Spleen (tissue), 11 donors: ENCODE data around the gene IGF2R. TPM values are rescaled to one million over a fixed set of nuclear protein-coding genes. Genes with fewer than 3 reads are reported as not detected.

Source experiments
- DNase-seq: peaks from one replicate; pipeline ENCODE4 v3.0.0-alpha.2; 2020
- H3K27ac ChIP-seq, 8 donors: fragments of 200-600 bp; sonication (generic) in 7 of 8; 1 replicate in 4 of 8; 2 replicates in 4 of 8; pipeline versions ENCODE4 v1.5.0 to v1.8.0; 2016 to 2021; ENCODE audit warnings: inconsistent platforms in 4 of 8, mild to moderate bottlenecking in 4 of 8, moderate library complexity in 1 of 8
- H3K27me3 ChIP-seq, 7 donors: fragments of 200-600 bp; sonication (generic) in 6 of 7; replicated peaks in 1 of 7; 1 replicate in 4 of 7; 2 replicates in 3 of 7; pipeline versions ENCODE4 v1.5.0 to v1.8.0; 2016 to 2021; ENCODE audit warnings: inconsistent platforms in 3 of 7, mild to moderate bottlenecking in 1 of 7
- H3K36me3 ChIP-seq, 6 donors: fragments of 200-600 bp; sonication (generic) in 5 of 6; 1 replicate in 4 of 6; 2 replicates in 2 of 6; pipeline versions ENCODE4 v1.5.0 to v1.8.0; 2016 to 2021; ENCODE audit warnings: inconsistent platforms in 2 of 6
- H3K4me1 ChIP-seq, 6 donors: fragments of 200-600 bp; sonication (generic) in 5 of 6; 1 replicate in 3 of 6; 2 replicates in 3 of 6; pipeline versions ENCODE4 v1.5.0 to v1.8.0; 2016 to 2021; ENCODE audit warnings: inconsistent platforms in 3 of 6
- H3K4me3 ChIP-seq, 8 donors: fragments of 200-600 bp; sonication (generic) in 7 of 8; 1 replicate in 4 of 8; 2 replicates in 4 of 8; pipeline versions ENCODE4 v1.5.0 to v1.8.0; 2016 to 2021; ENCODE audit warnings: inconsistent platforms in 4 of 8, mild to moderate bottlenecking in 4 of 8, moderate library complexity in 2 of 8
- H3K9me3 ChIP-seq, 8 donors: fragments of 200-600 bp; sonication (generic) in 7 of 8; 1 replicate in 4 of 8; 2 replicates in 4 of 8; pipeline versions ENCODE4 v1.5.0 to v1.8.0; 2016 to 2021; ENCODE audit warnings: inconsistent platforms in 4 of 8
- CTCF ChIP-seq, 11 experiments: fragments of 200-600 bp in 7 of 11; fragments of 450-650 bp in 4 of 11; sonication (generic) in 4 of 11; IDR thresholded peaks in 8 of 11; conservative IDR thresholded peaks in 3 of 11; 1 replicate in 7 of 11; 2 replicates in 4 of 11; pipeline versions ENCODE4 v1.4.0 to v1.8.0; 2016 to 2021; ENCODE audit warnings: antibody characterized with exemption in 11 of 11, inconsistent platforms in 4 of 11, mild to moderate bottlenecking in 1 of 11
- POLR2A ChIP-seq, 3 donors: fragments of 450-650 bp; IDR thresholded peaks; one replicate each; pipeline ENCODE4 v1.5.1; 2017; ENCODE audit warnings: antibody characterized with exemption in 3 of 3, mild to moderate bottlenecking in 1 of 3
- POLR2AphosphoS5 ChIP-seq, 3 donors: sonication (generic); formaldehyde crosslinking; IDR thresholded peaks; one replicate each; pipeline ENCODE4 v1.5.1; 2017; ENCODE audit warnings: antibody characterized with exemption in 3 of 3
- WGBS, 5 donors: extraction: QIAGEN DNeasy Blood & Tissue Kit in 3 of 5; methylation state at CpG; one replicate each; pipeline versions ENCODE4 v1.1.5 to v1.1.7; 2013 to 2018; 5-methylcytosine and 5-hydroxymethylcytosine counted together
- intact Hi-C: fragments of 100-400 bp; cut with DNase I; formaldehyde crosslinking; loops from one replicate; pipeline ENCODE4 v1.15.0; 2023; ENCODE audit warnings: low total_unique reads
- polyA plus RNA-seq, 3 donors: library from polyadenylated mRNA; stranded (reverse); fragments of 200-250 nt; gene quantifications; one replicate each; pipeline ENCODE4 v1.2.1, GENCODE V29; 2013
- total RNA-seq, 7 donors: library from RNA; depleted of rRNA in 3 of 7; stranded (reverse); fragments of >200 nt in 3 of 7; fragmentation: NEBNext Ultra II Directional in 4 of 7; extraction: Animal tissue kit (Norgen Biotek cat#: 25700) in 4 of 7; gene quantifications; one replicate each; pipeline versions ENCODE4 v1.1.0 to v1.2.1, GENCODE V29; 2016 to 2021
- donor health status: healthy with polysubstance abuse.
- donor health status: DM: no; HTN: no; CAD: no; lungs with moderate emphysema.
- donor health status: DM: no; HTN: no; CAD: no.
- donor health status: Bipolar disorder and iron deficiency.
- donor health status: healthy.
- donor health status: DM: no; HTN: no; CAD: no.
- donor health status: DM: yes; HTN: yes; CAD: no.

IGF2R gene
- total and polyA plus RNA-seq, 10 donors = 6.9 to 193 (median 159) TPM

GRCh38 chr6:159977255-159977903 is 8.5 kb downstream of the IGF2R start:
- H3K27me3 ChIP-seq = no peaks in the 10 kb centered on the region
- intact Hi-C loops = loop anchor here (10.0 kb wide), 1 partner anchor 47 kb away; no protein-coding TSS in a partner anchor
- H3K36me3 ChIP-seq = no peaks in the 10 kb centered on the region
- no peaks in the 10 kb centered on the region for H3K9me3 ChIP-seq
- H3K4me3 ChIP-seq = peak overlapping the region in 1 of 8 donors; percentile 11
- DNase-seq = no peak
- TF ChIP-seq CTCF (IDR thresholded peaks at IDR 0.05 in 8 of 11, conservative IDR thresholded peaks at IDR 0.05 in 3 of 11) (no peak), POLR2A (IDR thresholded peaks at IDR 0.05) (no peak), POLR2AphosphoS5 (IDR thresholded peaks at IDR 0.05) (peak in 2 of 3 donors; percentile 58 to 62)
- 52 to 70% (median 66%) methylated on average over 14 of the region's 14 CpGs for WGBS, 5 donors
- H3K4me1 ChIP-seq = peaks cover 61 to 100% (median 97%) of the 10 kb centered on the region in 6 donors
- peak overlapping the region; percentile 58 to 89 (median 82) for H3K27ac ChIP-seq

GRCh38 chr6:159977904-159978268 is 9.0 kb downstream of the IGF2R start:
- TF ChIP-seq POLR2AphosphoS5 (IDR thresholded peaks at IDR 0.05) (no peak), CTCF (IDR thresholded peaks at IDR 0.05 in 8 of 11, conservative IDR thresholded peaks at IDR 0.05 in 3 of 11) (no peak), POLR2A (IDR thresholded peaks at IDR 0.05) (no peak)
- no peak for DNase-seq
- Histone ChIP-seq H3K27me3 (no peaks in the 10 kb centered on the region), H3K27ac (peak overlapping the region; percentile 58 to 89 (median 82)), H3K9me3 (no peaks in the 10 kb centered on the region), H3K4me1 (peaks cover 61 to 100% (median 97%) of the 10 kb centered on the region in 6 donors), H3K4me3 (peak overlapping the region in 1 of 8 donors; percentile 38), H3K36me3 (no peaks in the 10 kb centered on the region)
- 68 to 90% (median 74%) methylated on average over 8 of the region's 8 CpGs for WGBS, 5 donors
- intact Hi-C loops = loop anchor here (10.0 kb wide), 1 partner anchor 47 kb away; no protein-coding TSS in a partner anchor

- peak overlapping the region in 1 of 8 donors; percentile 38 for H3K4me3 ChIP-seq
- no peak for DNase-seq
- no peaks in the 10 kb centered on the region for H3K36me3 ChIP-seq
- peak in 2 of 3 donors; percentile 35 to 79 for TF ChIP-seq POLR2AphosphoS5 (IDR thresholded peaks at IDR 0.05)
- TF ChIP-seq CTCF (IDR thresholded peaks at IDR 0.05 in 8 of 11, conservative IDR thresholded peaks at IDR 0.05 in 3 of 11) = no peak
- 37 to 61% (median 40%) methylated on average over 13 of the region's 13 CpGs for WGBS, 5 donors
- no peaks in the 10 kb centered on the region for H3K9me3 ChIP-seq
- no peaks in the 10 kb centered on the region for H3K27me3 ChIP-seq
- intact Hi-C loops = loop anchor here (10.0 kb wide), 1 partner anchor 46 kb away; no protein-coding TSS in a partner anchor
- peaks cover 67 to 100% (median 97%) of the 10 kb centered on the region in 6 donors for H3K4me1 ChIP-seq
- peak overlapping the region; percentile 58 to 89 (median 82) for H3K27ac ChIP-seq
Observed at GRCh38 chr6:159978291-159979135, 9.6 kb downstream of the IGF2R start.
